Sigmoid colon (tissue), 4 donors: ENCODE results near the gene CYP1A1.

Experiments used
- CTCF ChIP-seq, 4 experiments: fragments of 450-650 bp in 3 of 4; fragments of 200-600 bp in 1 of 4; IDR thresholded peaks; one replicate each; pipeline ENCODE4 v1.5.1; 2016 to 2019; ENCODE audit warnings: antibody characterized with exemption in 4 of 4, mild to moderate bottlenecking in 3 of 4, moderate library complexity in 2 of 4
- EP300 ChIP-seq, 4 donors: sonication (generic); formaldehyde crosslinking; IDR thresholded peaks; one replicate each; pipeline ENCODE4 v1.6.1; 2017; ENCODE audit warnings: antibody characterized with exemption in 4 of 4
- POLR2A ChIP-seq, 2 donors: fragments of 450-650 bp; IDR thresholded peaks; one replicate each; pipeline ENCODE4 v1.6.1; 2016; ENCODE audit warnings: antibody characterized with exemption in 2 of 2, mild to moderate bottlenecking in 2 of 2, moderate library complexity in 2 of 2

- TF ChIP-seq EP300 (IDR thresholded peaks at IDR 0.05) (no peak), CTCF (IDR thresholded peaks at IDR 0.05) (no peak), POLR2A (IDR thresholded peaks at IDR 0.05) (no peak)
Observed at GRCh38 chr15:74754593-74755215, 29.4 kb upstream of the CYP1A1 start.
